GM23338 (cell line): ENCODE results near the gene ZBTB44. TPM values are rescaled to one million over a fixed set of nuclear protein-coding genes. Genes with fewer than 3 reads are reported as not detected.

ENCODE experiments used
- ATAC-seq: fragments of 200-7000 bp; cut with Tn5 transposase; 3 replicates; pipeline ENCODE4 v1.9.1; 2020
- DNase-seq: peaks from one replicate; pipeline ENCODE4 v3.0.0-alpha.2; 2015; ENCODE audit warnings: low spot score
- H2AFZ ChIP-seq: fragments of 200-600 bp; sonication (generic); 2 replicates; pipeline ENCODE4 v1.8.0; 2016; ENCODE audit warnings: antibody characterized with exemption, mild to moderate bottlenecking, moderate library complexity
- H3F3A ChIP-seq: fragments of 200-600 bp; sonication (generic); replicated peaks from 2 replicates; pipeline ENCODE4 v1.8.0; 2017; ENCODE audit warnings: antibody characterized with exemption, mixed run types, low read depth
- H3K27ac ChIP-seq: fragments of 200-600 bp; sonication (generic); 2 replicates; pipeline ENCODE4 v1.6.1; 2016; ENCODE audit warnings: low read depth
- H3K27me3 ChIP-seq: fragments of 200-600 bp; sonication (generic); 2 replicates; pipeline ENCODE4 v1.8.0; 2016; ENCODE audit warnings: mild to moderate bottlenecking, mixed run types, moderate library complexity; ENCODE audit not compliant: insufficient read depth
- H3K36me3 ChIP-seq: fragments of 200-600 bp; sonication (generic); 2 replicates; pipeline ENCODE4 v1.8.0; 2016; ENCODE audit warnings: mild to moderate bottlenecking; ENCODE audit not compliant: insufficient read depth
- H3K4me1 ChIP-seq: fragments of 200-600 bp; sonication (generic); 2 replicates; pipeline ENCODE4 v1.8.0; 2016; ENCODE audit warnings: mild to moderate bottlenecking, moderate library complexity; ENCODE audit not compliant: insufficient read depth
- H3K4me2 ChIP-seq: fragments of 200-600 bp; sonication (generic); 2 replicates; pipeline ENCODE4 v1.7.1; 2017; ENCODE audit warnings: mixed run types
- H3K4me3 ChIP-seq: fragments of 200-600 bp; sonication (generic); 2 replicates; pipeline ENCODE4 v1.6.1; 2016; ENCODE audit warnings: mixed run types
- H3K79me2 ChIP-seq: fragments of 200-600 bp; sonication (generic); replicated peaks from 2 replicates; pipeline ENCODE4 v1.8.0; 2017; ENCODE audit warnings: mild to moderate bottlenecking; ENCODE audit not compliant: insufficient read depth
- H3K9me2 ChIP-seq: fragments of 200-600 bp; sonication (generic); 2 replicates; pipeline ENCODE4 v1.8.0; 2017; ENCODE audit not compliant: insufficient read depth
- H4K20me1 ChIP-seq: fragments of 200-600 bp; sonication (generic); replicated peaks from 2 replicates; pipeline ENCODE4 v1.8.0; 2017; ENCODE audit warnings: mild to moderate bottlenecking; ENCODE audit not compliant: insufficient read depth
- H3K27ac Mint-ChIP-seq: 2 replicates; pipeline ENCODE4 v1.8.0; 2020; ENCODE audit warnings: inconsistent platforms, mild to moderate bottlenecking, moderate library complexity, mixed read lengths
- H3K27me3 Mint-ChIP-seq: 3 replicates; pipeline ENCODE4 v1.8.0; 2022; ENCODE audit warnings: low read depth, mild to moderate bottlenecking, moderate library complexity, mixed read lengths, inconsistent platforms; ENCODE audit not compliant: insufficient read depth, poor library complexity
- H3K36me3 Mint-ChIP-seq: 3 replicates; pipeline ENCODE4 v1.8.0; 2021; ENCODE audit warnings: low read depth, mild to moderate bottlenecking, inconsistent platforms, moderate library complexity, mixed read lengths
- H3K4me1 Mint-ChIP-seq: 3 replicates; pipeline ENCODE4 v1.8.0; 2020; ENCODE audit warnings: mild to moderate bottlenecking, inconsistent platforms, mixed read lengths
- H3K4me3 Mint-ChIP-seq: 3 replicates; pipeline ENCODE4 v1.8.0; 2021; ENCODE audit warnings: moderate library complexity, mild to moderate bottlenecking, inconsistent platforms, mixed read lengths
- H3K9me3 Mint-ChIP-seq: 3 replicates; pipeline ENCODE4 v1.8.0; 2020; ENCODE audit warnings: moderate library complexity, mild to moderate bottlenecking, inconsistent platforms, mixed read lengths
- CTCF ChIP-seq, 2 experiments: fragments of 200-600 bp in 1 of 2; sonication (generic) in 1 of 2; conservative IDR thresholded peaks; 2 replicates each; pipeline versions ENCODE4 v1.5.1 to v1.6.1; 2016 to 2017; ENCODE audit warnings: antibody characterized with exemption in 2 of 2, low read depth in 2 of 2, mild to moderate bottlenecking in 2 of 2, moderate library complexity in 1 of 2
- ETS1 ChIP-seq: IDR thresholded peaks from 2 replicates; pipeline ENCODE4 v1.6.1; 2016; ENCODE audit warnings: antibody characterized with exemption
- JUNB ChIP-seq: IDR thresholded peaks from one replicate; pipeline ENCODE4 v1.6.1; 2016; ENCODE audit warnings: antibody characterized with exemption; ENCODE audit not compliant: unreplicated experiment
- NANOG ChIP-seq: IDR thresholded peaks from 2 replicates; pipeline ENCODE4 v1.6.1; 2016; ENCODE audit warnings: antibody characterized with exemption, borderline replicate concordance
- STAT1 ChIP-seq: IDR thresholded peaks from one replicate; pipeline ENCODE4 v1.6.1; 2016; ENCODE audit warnings: antibody characterized with exemption; ENCODE audit not compliant: unreplicated experiment
- ZNF114 ChIP-seq: fragments of 250-450 bp; sonication (Bioruptor Pico); IDR thresholded peaks from 2 replicates; pipeline ENCODE4 v1.5.0; 2020; ENCODE audit warnings: mild to moderate bottlenecking, moderate library complexity
- ZNF331 ChIP-seq: fragments of 250-450 bp; sonication (Bioruptor Pico); IDR thresholded peaks from 2 replicates; pipeline ENCODE4 v1.5.0; 2020; ENCODE audit warnings: low read depth, mild to moderate bottlenecking, moderate library complexity
- polyA plus RNA-seq: library from polyadenylated mRNA; unstranded; fragments of >200 nt; fragmentation: Nextera tagmentation; extraction: Ambion mirVana; gene quantifications from 2 replicates; pipeline ENCODE4 v1.2.1, GENCODE V29; 2016
- total RNA-seq: library from RNA; depleted of rRNA; stranded (reverse); fragments of >200 nt; shearing (Covaris generic); gene quantifications from 2 replicates; pipeline ENCODE4 v1.2.3, GENCODE V29; 2014

The ZBTB44 gene
- total and polyA plus RNA-seq, 2 experiments from 2014 or later = 61.2 to 102 TPM

- no peaks in the 10 kb centered on the region for H3K79me2 ChIP-seq
- no peaks in the 10 kb centered on the region for H3K27me3 Mint-ChIP-seq
- no peak overlapping the region for H3K4me3 Mint-ChIP-seq
- H3K4me2 ChIP-seq = no peak overlapping the region
- H3K4me1 Mint-ChIP-seq = no peaks in the 10 kb centered on the region; the same call in 2 of the 3 replicates
- DNase-seq = no peak
- no peak overlapping the region for H2AFZ ChIP-seq
- ATAC-seq = no peak
- H3K4me3 ChIP-seq = no peak overlapping the region
- H3K36me3 ChIP-seq = no peaks in the 10 kb centered on the region
- peaks cover 4% of the 10 kb centered on the region; the same call in 1 of the 3 replicates for H3K9me3 Mint-ChIP-seq
- H3K27me3 ChIP-seq = no peaks in the 10 kb centered on the region
- no peaks in the 10 kb centered on the region for H3K4me1 ChIP-seq
- no peaks in the 10 kb centered on the region for H4K20me1 ChIP-seq
- no peak overlapping the region for H3K27ac ChIP-seq
- H3K36me3 Mint-ChIP-seq = peaks cover 15% of the 10 kb centered on the region
- TF ChIP-seq JUNB = no peak
- no peak for TF ChIP-seq CTCF (conservative IDR thresholded peaks at IDR 0.05; ENCODE audit: low read depth in 2 of 2)
- TF ChIP-seq ZNF114 (CRISPR knock-in tag) = no peak
- no peak for TF ChIP-seq ZNF331
- no peak for TF ChIP-seq ETS1
- TF ChIP-seq STAT1 = no peak
- no peak for TF ChIP-seq NANOG
- H3K27ac Mint-ChIP-seq = no peak overlapping the region
- no peaks in the 10 kb centered on the region for H3K9me2 ChIP-seq
- H3F3A ChIP-seq = no peaks in the 10 kb centered on the region
Observed at GRCh38 chr11:130206141-130206540, 108.6 kb downstream of the ZBTB44 start.

- no peaks in the 10 kb centered on the region for H3K4me1 ChIP-seq
- no peaks in the 10 kb centered on the region for H4K20me1 ChIP-seq
- H3K36me3 ChIP-seq = no peaks in the 10 kb centered on the region
- TF ChIP-seq CTCF (conservative IDR thresholded peaks at IDR 0.05; ENCODE audit: low read depth in 2 of 2) (no peak), ZNF331 (no peak)
- no peak overlapping the region for H3K4me3 ChIP-seq
- no peaks in the 10 kb centered on the region for H3K9me2 ChIP-seq
- no peak for ATAC-seq
- Mint-ChIP-seq H3K27me3 (peaks cover 2% of the 10 kb centered on the region), H3K27ac (no peak overlapping the region), H3K36me3 (peaks cover 19% of the 10 kb centered on the region), H3K4me1 (no peaks in the 10 kb centered on the region), H3K4me3 (no peak overlapping the region), H3K9me3 (peaks cover 4% of the 10 kb centered on the region; the same call in 1 of the 3 replicates)
- no peak for DNase-seq
- no peaks in the 10 kb centered on the region for H3K79me2 ChIP-seq
- H2AFZ ChIP-seq = no peak overlapping the region
- no peak overlapping the region for H3K27ac ChIP-seq
- H3K27me3 ChIP-seq = no peaks in the 10 kb centered on the region
- H3K4me2 ChIP-seq = no peak overlapping the region
- no peaks in the 10 kb centered on the region for H3F3A ChIP-seq
Observed at GRCh38 chr11:130204703-130205095, 110.0 kb downstream of the ZBTB44 start.
